K562 (cell line): ENCODE data around the gene IGLON5. TPM values are rescaled to one million over a fixed set of nuclear protein-coding genes. Genes with fewer than 3 reads are reported as not detected.

ENCODE experiments used
- CEBPZ ChIP-seq: fragments of 150-350 bp; IDR thresholded peaks from 2 replicates; pipeline ENCODE4 v1.6.1; 2014; ENCODE audit warnings: low read depth, mild to moderate bottlenecking, low read length, borderline replicate concordance
- E2F5 ChIP-seq: sonication (generic); formaldehyde crosslinking; IDR thresholded peaks from 2 replicates; pipeline ENCODE4 v1.8.0; 2022; ENCODE audit warnings: mild to moderate bottlenecking, missing genetic modification reagents
- ETS1 ChIP-seq: conservative IDR thresholded peaks from 2 replicates; pipeline ENCODE4 v1.6.1; 2011; ENCODE audit warnings: low read depth, mild to moderate bottlenecking, low read length; ENCODE audit not compliant: control insufficient read depth
- EZH2 ChIP-seq: IDR thresholded peaks from 2 replicates; pipeline ENCODE4 v1.6.1; 2012; ENCODE audit warnings: low read depth, mild to moderate bottlenecking, inconsistent platforms, low read length, borderline replicate concordance
- KDM2B ChIP-seq: fragments of 250-450 bp; sonication (Bioruptor Pico); IDR thresholded peaks from 2 replicates; pipeline ENCODE4 v1.8.0; 2021; ENCODE audit warnings: mild to moderate bottlenecking, moderate library complexity
- MAFF ChIP-seq: IDR thresholded peaks from 2 replicates; pipeline ENCODE4 v1.6.1; 2012; ENCODE audit warnings: low read length, improper control_type of control experiment
- NFRKB ChIP-seq: fragments of 450-650 bp; IDR thresholded peaks from 2 replicates; pipeline ENCODE4 v1.6.1; 2016; ENCODE audit warnings: low read depth
- PCBP2 ChIP-seq: fragments of 200-400 bp; formaldehyde crosslinking; IDR thresholded peaks from 2 replicates; pipeline ENCODE4 v1.6.1; 2018; ENCODE audit warnings: low read length, low read depth, mild to moderate bottlenecking, moderate library complexity; ENCODE audit not compliant: poor library complexity, severe bottlenecking
- RBM15 ChIP-seq: fragments of 200-400 bp; formaldehyde crosslinking; IDR thresholded peaks from 2 replicates; pipeline ENCODE4 v1.6.1; 2018; ENCODE audit warnings: mild to moderate bottlenecking, low read length, moderate library complexity; ENCODE audit not compliant: insufficient read depth
- SMAD3 ChIP-seq: fragments of 450-650 bp; formaldehyde crosslinking; conservative IDR thresholded peaks from 2 replicates; pipeline ENCODE4 v1.4.0; 2020; ENCODE audit warnings: mild to moderate bottlenecking
- SMARCB1 ChIP-seq: IDR thresholded peaks from 2 replicates; pipeline ENCODE4 v1.6.1; 2011; ENCODE audit warnings: improper control_type of control experiment, low read depth; ENCODE audit not compliant: insufficient read length
- TAF7 ChIP-seq: fragments of 450-650 bp; IDR thresholded peaks from 2 replicates; pipeline ENCODE4 v1.6.1; 2016; ENCODE audit warnings: missing genetic modification characterization, missing compliant biosample characterization
- TAF9B ChIP-seq: fragments of 450-650 bp; IDR thresholded peaks from 2 replicates; pipeline ENCODE4 v1.6.1; 2018; ENCODE audit warnings: mild to moderate bottlenecking; ENCODE audit not compliant: partially characterized antibody
- TCF7L2 ChIP-seq: fragments of 150-350 bp; IDR thresholded peaks from 2 replicates; pipeline ENCODE4 v1.6.1; 2016; ENCODE audit warnings: low read depth, mild to moderate bottlenecking, low read length, moderate library complexity
- TCFL5 ChIP-seq: fragments of 250-450 bp; sonication (Bioruptor Pico); conservative IDR thresholded peaks from 2 replicates; pipeline ENCODE4 v1.6.1; 2021; ENCODE audit warnings: mild to moderate bottlenecking, moderate library complexity, matching md5 sums
- ZKSCAN1 ChIP-seq: fragments of 150-350 bp; IDR thresholded peaks from 2 replicates; pipeline ENCODE4 v1.6.1; 2016; ENCODE audit warnings: low read depth, low read length
- ZNF551 ChIP-seq: fragments of 250-450 bp; sonication (Bioruptor Pico); IDR thresholded peaks from 2 replicates; pipeline ENCODE4 v1.5.0; 2021; ENCODE audit warnings: mild to moderate bottlenecking, moderate library complexity
- ZNF592 ChIP-seq: fragments of 450-650 bp; IDR thresholded peaks from 2 replicates; pipeline ENCODE4 v1.6.1; 2017; ENCODE audit warnings: antibody characterized with exemption, mild to moderate bottlenecking
- polyA plus RNA-seq, 8 experiments: library from polyadenylated mRNA; depleted of rRNA in 4 of 8; stranded (reverse) in 5 of 8; unstranded in 3 of 8; fragments of >200 nt; fragmentation: Nextera tagmentation in 2 of 8; fragmentation: Illumina TruSeq in 1 of 8; extraction: Ambion mirVana in 2 of 8; extraction: Trizol in 1 of 8; gene quantifications; 2 replicates each; pipeline versions ENCODE4 v1.2.1 to v1.2.3, GENCODE V29; 2011 to 2014; ENCODE audit warnings: inconsistent platforms in 1 of 8, missing spikeins in 1 of 8
- total RNA-seq, 7 experiments: library from RNA; depleted of rRNA in 6 of 7; stranded (reverse); fragments of >200 nt in 6 of 7; fragmentation: Illumina TruSeq in 2 of 7; extraction: Trizol in 2 of 7; gene quantifications; 2 replicates each; pipeline versions ENCODE4 v1.2.1 to v1.2.3, GENCODE V29; 2011 to 2021; ENCODE audit warnings: low replicate concordance in 1 of 7

The IGLON5 gene
- total and polyA plus RNA-seq, 9 of the 15 experiments (the other 6 are each of a cell fraction or from before 2014, with no cell fraction given), result 0.03 to 0.22 (median 0.14) TPM; not detected in 2

- TF ChIP-seq E2F5 (CRISPR knock-in tag) (0 out of 2 replicates have a peak, but pooled peaks have one; percentile 49), RBM15 (no peak), SMARCB1 (no peak), ETS1 (no peak), TAF7 (tag) (peak; percentile 68), TCF7L2 (0 out of 2 replicates have a peak, but pooled peaks have one; percentile 6), NFRKB (no peak; the same call in none of the 2 replicates), ZKSCAN1 (no peak), KDM2B (no peak), ZNF592 (no peak), SMAD3 (CRISPR knock-in tag) (no peak), MAFF (no peak), ZNF551 (CRISPR knock-in tag) (no peak), TAF9B (peak; percentile 80), TCFL5 (CRISPR knock-in tag) (no peak), EZH2 (no peak), CEBPZ (no peak), PCBP2 (no peak)
Observed at GRCh38 chr19:51366389-51367254, 55.2 kb downstream of the IGLON5 start (continued).
